Esophagus (tissue), 2 donors: ENCODE data around the gene ZGPAT. TPM values are rescaled to one million over a fixed set of nuclear protein-coding genes. Genes with fewer than 3 reads are reported as not detected.

ENCODE experiments used
- H3K27ac ChIP-seq, 2 donors: one replicate each; pipeline ENCODE4 v1.5.1; 2013; ENCODE audit warnings: low read depth in 2 of 2, mild to moderate bottlenecking in 2 of 2, inconsistent platforms in 1 of 2, low read length in 1 of 2, moderate library complexity in 1 of 2
- H3K27me3 ChIP-seq, 2 donors: one replicate each; pipeline ENCODE4 v1.6.1; 2013; ENCODE audit warnings: low read length in 2 of 2, control low read depth in 1 of 2, mild to moderate bottlenecking in 1 of 2; ENCODE audit not compliant: insufficient read depth in 2 of 2, control insufficient read depth in 1 of 2
- H3K36me3 ChIP-seq, 2 donors: one replicate each; pipeline ENCODE4 v1.6.1; 2013; ENCODE audit warnings: low read length in 1 of 2; ENCODE audit not compliant: control insufficient read depth in 2 of 2, insufficient read depth in 2 of 2
- H3K4me1 ChIP-seq, 2 donors: one replicate each; pipeline ENCODE4 v1.6.1; 2013; ENCODE audit warnings: low read length in 1 of 2; ENCODE audit not compliant: control insufficient read depth in 2 of 2, insufficient read depth in 2 of 2
- H3K4me3 ChIP-seq, 2 donors: one replicate each; pipeline ENCODE4 v1.5.1; 2013; ENCODE audit warnings: low read length in 2 of 2, mild to moderate bottlenecking in 2 of 2, low read depth in 1 of 2, moderate library complexity in 1 of 2
- H3K9me3 ChIP-seq, 2 donors: one replicate each; pipeline ENCODE4 v1.6.1; 2013; ENCODE audit warnings: mild to moderate bottlenecking in 2 of 2, low read depth in 1 of 2, low read length in 1 of 2, moderate library complexity in 1 of 2; ENCODE audit not compliant: control insufficient read depth in 2 of 2, insufficient read depth in 1 of 2
- WGBS, 2 donors: extraction: QIAGEN DNeasy Blood & Tissue Kit; methylation state at CpG; one replicate each; pipeline ENCODE4 v1.1.7; 2013; 5-methylcytosine and 5-hydroxymethylcytosine counted together
- polyA plus RNA-seq, 2 donors: library from polyadenylated mRNA; stranded (reverse); fragments of 200-250 nt; gene quantifications; one replicate each; pipeline ENCODE4 v1.2.3, GENCODE V29; 2013
- donor health status: healthy with polysubstance abuse.
- donor health status: Bipolar disorder and iron deficiency.

Gene ZGPAT
- polyA plus RNA-seq, 2 donors = 24.4 to 38.9 TPM

DNA sequence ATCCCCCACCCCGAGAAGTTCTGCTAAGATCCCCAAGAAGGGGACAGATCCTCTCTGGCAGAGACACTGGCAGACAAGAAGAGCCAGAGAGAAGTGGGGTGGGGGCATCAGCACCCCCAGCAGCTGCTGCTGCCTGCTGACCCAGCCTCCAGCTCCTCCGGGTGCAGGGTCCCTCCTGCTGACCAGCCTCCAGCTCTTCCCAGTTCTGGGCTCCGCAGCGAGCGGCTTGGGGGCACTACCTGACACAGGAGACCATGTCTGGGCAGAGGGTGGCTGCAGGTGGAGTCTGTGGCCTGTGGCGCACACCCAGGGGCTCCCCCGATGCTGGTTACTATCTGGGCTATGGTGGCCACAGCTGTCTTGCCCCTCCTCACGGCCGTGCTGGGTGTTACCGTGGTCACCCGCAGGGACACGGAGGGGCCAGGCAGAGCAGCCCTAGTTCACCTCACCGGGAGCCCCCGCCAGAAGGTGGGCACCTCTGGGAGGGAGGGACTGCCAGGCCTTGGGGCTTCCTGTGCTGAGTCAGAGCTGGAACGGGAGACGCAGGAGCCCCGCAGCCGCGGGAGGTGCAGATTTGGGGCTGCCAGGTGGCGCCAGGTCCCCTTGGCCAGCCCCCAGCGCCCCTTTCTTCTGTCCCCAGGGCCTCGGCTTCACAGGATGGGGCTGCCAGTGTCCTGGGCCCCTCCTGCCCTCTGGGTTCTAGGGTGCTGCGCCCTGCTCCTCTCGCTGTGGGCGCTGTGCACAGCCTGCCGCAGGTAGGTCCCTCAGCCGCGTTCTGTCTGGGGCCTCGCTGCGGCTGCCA, 29.3 kb downstream of the ZGPAT start:
- Histone ChIP-seq H3K36me3 (peaks cover 0 to 32% of the 10 kb centered on the region in 2 donors), H3K27ac (peak overlapping the region; percentile 27 to 49), H3K4me3 (peak overlapping the region; percentile 25 to 51), H3K27me3 (no peaks in the 10 kb centered on the region), H3K9me3 (no peaks in the 10 kb centered on the region), H3K4me1 (peaks cover 6 to 32% of the 10 kb centered on the region in 2 donors)
- WGBS, 2 donors = 23 to 28% methylated on average over 29 to 30 of the region's 30 CpGs

DNA sequence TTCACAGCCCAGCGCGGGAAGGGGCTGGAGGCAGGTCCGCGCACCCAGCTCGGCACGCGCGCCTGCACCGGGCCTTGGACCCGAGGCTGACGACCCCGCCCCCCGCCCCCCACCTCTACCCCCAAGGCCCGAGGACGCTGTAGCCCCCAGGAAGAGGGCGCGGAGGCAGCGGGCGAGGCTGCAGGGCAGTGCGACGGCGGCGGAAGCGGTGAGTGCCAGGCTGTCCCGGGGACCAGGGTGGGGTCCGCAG, 29.8 kb downstream of the ZGPAT start:
- Histone ChIP-seq H3K27me3 (no peaks in the 10 kb centered on the region), H3K4me1 (peaks cover 6 to 31% of the 10 kb centered on the region in 2 donors)

DNA sequence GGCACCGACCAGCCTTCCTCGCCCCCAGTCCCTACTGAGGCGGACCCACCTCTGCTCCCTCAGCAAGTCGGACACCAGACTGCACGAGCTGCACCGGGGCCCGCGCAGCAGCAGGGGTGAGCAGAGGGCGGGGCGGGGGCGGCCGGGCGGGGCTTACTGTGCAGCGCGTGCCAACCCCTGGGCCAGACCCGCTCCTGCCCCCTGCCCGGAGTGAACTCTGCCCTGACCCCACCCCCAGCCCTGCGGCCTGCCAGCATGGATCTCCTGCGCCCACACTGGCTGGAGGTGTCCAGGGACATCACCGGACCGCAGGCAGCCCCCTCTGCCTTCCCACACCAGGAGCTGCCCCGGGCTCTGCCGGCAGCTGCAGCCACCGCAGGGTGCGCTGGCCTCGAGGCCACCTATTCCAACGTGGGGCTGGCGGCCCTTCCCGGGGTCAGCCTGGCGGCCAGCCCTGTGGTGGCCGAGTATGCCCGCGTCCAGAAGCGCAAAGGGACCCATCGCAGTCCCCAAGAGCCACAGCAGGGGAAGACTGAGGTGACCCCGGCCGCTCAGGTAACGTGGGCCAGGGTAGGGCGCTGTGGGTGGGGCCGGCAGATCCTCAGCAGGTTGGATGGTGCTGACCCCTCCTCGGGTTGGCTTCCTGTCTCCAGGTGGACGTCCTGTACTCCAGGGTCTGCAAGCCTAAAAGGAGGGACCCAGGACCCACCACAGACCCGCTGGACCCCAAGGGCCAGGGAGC, 30.3 kb downstream of the ZGPAT start:
- Histone ChIP-seq H3K4me1 (peaks cover 6 to 27% of the 10 kb centered on the region in 2 donors), H3K27me3 (no peaks in the 10 kb centered on the region), H3K9me3 (no peaks in the 10 kb centered on the region), H3K27ac (peak overlapping the region in 1 of 2 donors; percentile 77), H3K36me3 (peaks cover 0 to 34% of the 10 kb centered on the region in 2 donors), H3K4me3 (peak overlapping the region; percentile 25 to 51)
- 19 to 23% methylated on average over 37 to 43 of the region's 43 CpGs for WGBS, 2 donors

More for the DNA sequence above, 29.8 kb downstream of the ZGPAT start:
- H3K36me3 ChIP-seq = peaks cover 0 to 32% of the 10 kb centered on the region in 2 donors
- no peaks in the 10 kb centered on the region for H3K9me3 ChIP-seq
- WGBS, 2 donors = 3 to 13% methylated on average over 15 to 26 of the region's 26 CpGs
- H3K27ac ChIP-seq = peak overlapping the region; percentile 27 to 49
- H3K4me3 ChIP-seq = peak overlapping the region; percentile 25 to 51

DNA sequence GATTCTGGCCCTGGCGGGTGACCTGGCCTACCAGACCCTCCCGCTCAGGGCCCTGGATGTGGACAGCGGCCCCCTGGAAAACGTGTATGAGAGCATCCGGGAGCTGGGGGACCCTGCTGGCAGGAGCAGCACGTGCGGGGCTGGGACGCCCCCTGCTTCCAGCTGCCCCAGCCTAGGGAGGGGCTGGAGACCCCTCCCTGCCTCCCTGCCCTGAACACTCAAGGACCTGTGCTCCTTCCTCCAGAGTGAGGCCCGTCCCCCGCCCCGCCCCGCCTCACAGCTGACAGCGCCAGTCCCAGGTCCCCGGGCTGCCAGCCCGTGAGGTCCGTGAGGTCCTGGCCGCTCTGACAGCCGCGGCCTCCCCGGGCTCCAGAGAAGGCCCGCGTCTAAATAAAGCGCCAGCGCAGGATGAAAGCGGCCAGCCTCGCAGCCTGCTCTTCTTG, 30.9 kb downstream of the ZGPAT start:
- H3K4me1 ChIP-seq = peaks cover 6 to 26% of the 10 kb centered on the region in 2 donors
- H3K27me3 ChIP-seq = no peaks in the 10 kb centered on the region
- H3K9me3 ChIP-seq = no peaks in the 10 kb centered on the region
- 17 to 22% methylated on average over 25 to 26 of the region's 26 CpGs for WGBS, 2 donors
- peak overlapping the region; percentile 62 to 77 for H3K27ac ChIP-seq
- H3K4me3 ChIP-seq = peak overlapping the region; percentile 42 to 47
- H3K36me3 ChIP-seq = peaks cover 0 to 32% of the 10 kb centered on the region in 2 donors

DNA sequence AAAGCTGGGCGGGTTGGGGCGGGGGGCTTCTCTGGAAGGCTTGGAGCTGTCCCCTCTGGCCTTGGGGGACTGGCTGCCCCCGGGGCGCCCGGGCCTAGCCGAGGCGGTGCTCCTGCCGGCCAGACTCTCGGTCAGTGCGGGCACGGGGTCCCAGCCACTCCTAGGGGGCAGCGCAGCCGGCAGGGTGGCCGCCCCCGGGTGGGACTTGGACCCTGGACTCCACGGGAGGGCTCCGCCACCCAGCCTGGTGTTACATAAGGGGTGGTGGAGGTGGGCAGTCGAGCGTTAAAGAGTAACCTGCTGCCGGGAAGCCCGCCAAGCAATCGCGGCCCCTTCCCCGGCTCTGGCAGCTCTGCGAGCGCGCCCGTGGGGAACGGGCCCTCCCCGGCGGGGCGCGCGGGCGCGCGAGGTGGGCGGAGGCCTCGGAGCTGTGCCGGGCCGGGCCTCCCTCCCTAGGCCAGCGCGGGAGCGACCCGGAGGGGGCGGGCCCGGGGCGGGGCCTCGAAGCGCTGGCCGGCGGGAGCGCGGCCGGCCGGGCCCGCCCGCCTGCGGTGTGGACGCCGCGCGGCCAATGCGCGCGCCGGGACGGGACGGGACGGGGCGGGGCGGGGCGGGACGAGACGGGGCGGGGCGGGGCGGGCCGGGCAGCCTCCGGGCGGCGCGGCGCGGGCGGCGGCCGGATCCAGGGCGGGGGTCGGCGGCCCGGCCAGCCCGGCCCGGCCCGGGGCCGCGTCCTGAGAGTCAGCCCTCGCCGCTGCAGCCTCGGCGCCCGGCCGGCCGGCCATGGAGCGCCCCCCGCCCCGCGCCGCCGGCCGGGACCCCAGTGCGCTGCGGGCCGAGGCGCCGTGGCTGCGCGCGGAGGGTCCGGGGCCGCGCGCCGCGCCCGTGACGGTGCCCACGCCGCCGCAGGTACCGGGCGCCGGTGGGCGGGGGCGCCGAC, 31.6 kb downstream of the ZGPAT start, which contains the start of gene SLC2A4RG:
TSS of gene SLC2A4RG (plus strand) at position 647 of the 940 bp plus-strand sequence. CDS start at position 784, 137 bp downstream.
- H3K4me3 ChIP-seq = peak within 1 kb of the TSS; percentile 63 to 74
- H3K9me3 ChIP-seq = no peaks in the 10 kb centered on the region
- H3K4me1 ChIP-seq = peaks cover 6 to 26% of the 10 kb centered on the region in 2 donors
- H3K27ac ChIP-seq = peak within 1 kb of the TSS; percentile 93 to 96
- peaks cover 0 to 26% of the 10 kb centered on the region in 2 donors for H3K36me3 ChIP-seq
- H3K27me3 ChIP-seq = no peaks in the 10 kb centered on the region
- WGBS, 2 donors = 1 to 4% methylated on average over 25 to 136 of the region's 136 CpGs

DNA sequence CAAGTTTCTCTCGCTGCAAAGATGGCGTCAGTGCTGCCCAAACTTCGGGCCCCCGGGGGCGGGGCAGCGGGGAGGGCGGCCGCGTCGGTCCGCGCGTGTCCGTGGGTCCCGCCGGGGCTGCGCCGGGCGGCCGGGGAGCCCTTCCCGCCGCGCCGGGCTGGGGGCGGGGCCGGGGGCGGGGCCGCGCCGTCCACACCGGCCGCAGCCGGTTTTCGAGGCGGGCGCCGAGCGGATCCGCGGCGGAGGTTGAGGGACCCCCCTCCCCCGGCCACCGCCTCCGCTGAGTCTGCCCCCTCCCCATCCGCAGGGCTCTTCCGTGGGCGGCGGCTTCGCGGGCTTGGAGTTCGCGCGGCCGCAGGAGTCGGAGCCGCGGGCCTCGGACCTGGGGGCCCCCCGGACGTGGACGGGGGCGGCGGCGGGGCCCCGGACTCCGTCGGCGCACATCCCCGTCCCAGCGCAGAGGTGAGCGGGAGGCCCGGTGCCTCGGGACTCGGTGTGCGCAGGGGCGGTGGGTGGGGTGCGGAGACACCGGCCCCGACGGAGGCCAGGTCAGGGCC, 32.3 kb downstream of the ZGPAT start:
- Histone ChIP-seq H3K4me1 (peaks cover 6 to 26% of the 10 kb centered on the region in 2 donors), H3K27ac (peak overlapping the region; percentile 93 to 96)

DNA sequence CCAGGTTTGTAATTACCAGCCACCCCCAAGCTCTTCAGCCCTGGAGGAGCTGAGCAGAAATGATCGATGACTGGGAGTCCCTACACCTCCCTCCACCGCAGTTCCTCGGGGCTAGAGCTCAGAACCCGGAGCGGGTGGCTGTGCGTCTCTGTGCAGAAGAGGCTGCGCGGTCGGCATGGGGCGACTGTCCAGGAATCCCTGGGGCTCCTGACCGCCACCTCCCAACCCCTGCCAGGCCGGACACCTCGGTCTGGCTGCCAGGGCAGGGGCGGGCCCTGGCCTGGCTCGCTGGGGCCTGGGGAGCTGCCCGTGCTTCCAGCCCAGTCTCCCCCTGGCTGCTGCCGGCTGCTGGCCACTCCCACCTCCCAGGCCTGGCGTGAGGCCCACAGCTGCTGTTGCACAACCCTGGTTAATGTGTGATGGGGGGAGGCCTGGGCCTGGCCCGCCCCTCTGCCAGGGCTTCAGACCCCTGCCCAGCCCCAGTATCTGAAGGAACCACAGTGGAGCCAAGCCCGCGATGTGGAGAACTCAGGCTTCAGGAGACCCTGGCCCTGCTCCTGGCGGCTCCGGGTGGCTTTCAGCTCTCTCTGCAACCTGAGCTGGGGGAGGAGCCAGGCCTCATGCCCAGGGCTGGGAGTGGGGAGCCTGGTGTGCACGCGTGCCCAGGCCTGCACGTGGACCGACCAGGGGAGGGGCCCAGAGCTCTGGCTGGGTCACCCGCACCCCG, 33.0 kb downstream of the ZGPAT start:
- no peaks in the 10 kb centered on the region for H3K27me3 ChIP-seq
- H3K27ac ChIP-seq = peak overlapping the region; percentile 93 to 96
- peaks cover 0 to 12% of the 10 kb centered on the region in 2 donors for H3K36me3 ChIP-seq
- 2 to 5% methylated on average over 26 to 29 of the region's 29 CpGs for WGBS, 2 donors
- H3K4me3 ChIP-seq = peak overlapping the region; percentile 63 to 74
- H3K9me3 ChIP-seq = no peaks in the 10 kb centered on the region
- peaks cover 6 to 26% of the 10 kb centered on the region in 2 donors for H3K4me1 ChIP-seq

More for the DNA sequence above, 32.3 kb downstream of the ZGPAT start:
- Histone ChIP-seq H3K27me3 (no peaks in the 10 kb centered on the region), H3K4me3 (peak overlapping the region; percentile 63 to 74), H3K36me3 (peaks cover 0 to 18% of the 10 kb centered on the region in 2 donors), H3K9me3 (no peaks in the 10 kb centered on the region)
- 0 to 1% methylated on average over 58 to 80 of the region's 80 CpGs for WGBS, 2 donors

DNA sequence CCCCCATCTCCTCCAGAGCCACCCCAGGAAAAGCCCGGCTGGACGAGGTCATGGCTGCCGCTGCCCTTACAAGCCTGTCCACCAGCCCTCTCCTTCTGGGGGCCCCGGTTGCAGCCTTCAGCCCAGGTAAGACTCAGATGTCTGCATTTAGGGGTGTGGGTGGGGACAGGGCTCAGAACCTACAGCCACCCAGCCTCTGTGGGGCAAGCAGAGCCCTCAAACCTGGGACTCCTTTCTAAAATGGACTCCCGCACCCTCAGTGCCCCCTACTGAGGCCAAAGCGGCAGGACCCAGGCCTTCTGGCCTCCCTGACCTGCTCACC, 33.5 kb downstream of the ZGPAT start:
- Histone ChIP-seq H3K27me3 (no peaks in the 10 kb centered on the region), H3K9me3 (no peaks in the 10 kb centered on the region), H3K36me3 (peaks cover 0 to 11% of the 10 kb centered on the region in 2 donors), H3K4me3 (peak overlapping the region in 1 of 2 donors; percentile 63), H3K4me1 (peaks cover 6 to 22% of the 10 kb centered on the region in 2 donors), H3K27ac (peak overlapping the region; percentile 93 to 96)
- 23 to 31% methylated on average over 6 of the region's 6 CpGs for WGBS, 2 donors
